Activated T-helper 2 cell treated with anti-CD3 and anti-CD28 coated beads, Interferon-gamma antibody, Interleukin-2, Interleukin-4, amounts not matched to agents 10 μg/mL and 5 μg/mL and 100 μg/mL, durations not matched to agents 14 hours and 24 hours and 36 hours (primary cell): Measurements from ENCODE around the gene KIF26A. TPM values are rescaled to one million over a fixed set of nuclear protein-coding genes. Genes with fewer than 3 reads are reported as not detected.

Source experiments
- DNase-seq: peaks from one replicate; pipeline ENCODE4 v3.0.0; 2021; ENCODE audit warnings: low spot score
- H3K27ac Mint-ChIP-seq: one replicate; pipeline ENCODE4 v1.8.0; 2021; ENCODE audit warnings: mixed read lengths
- H3K27me3 Mint-ChIP-seq: one replicate; pipeline ENCODE4 v1.8.0; 2021; ENCODE audit warnings: low read depth, mixed read lengths
- H3K36me3 Mint-ChIP-seq: one replicate; pipeline ENCODE4 v1.8.0; 2021; ENCODE audit warnings: low read depth, mixed read lengths
- H3K4me1 Mint-ChIP-seq: one replicate; pipeline ENCODE4 v1.8.0; 2021; ENCODE audit warnings: low read depth, mixed read lengths
- H3K4me3 Mint-ChIP-seq: one replicate; pipeline ENCODE4 v1.8.0; 2021; ENCODE audit warnings: low read depth, mild to moderate bottlenecking, moderate library complexity, mixed read lengths
- H3K9me3 Mint-ChIP-seq: one replicate; pipeline ENCODE4 v1.8.0; 2021; ENCODE audit warnings: mixed read lengths
- intact Hi-C: fragments of 100-400 bp; cut with micrococcal nuclease; formaldehyde crosslinking; loops from one replicate; pipeline ENCODE4 v1.15.1; 2023
- total RNA-seq: library from RNA; stranded (reverse); gene quantifications from 2 replicates; pipeline ENCODE4 v1.2.3, GENCODE V29; 2022

KIF26A gene
- total RNA-seq, 1 donor from 2014 or later = 0.34 TPM

GRCh38 chr14:104210817-104211195 lies 72.4 kb downstream of the KIF26A start:
- intact Hi-C loops = no loop called here
- DNase-seq = no peak
- no peaks in the 10 kb centered on the region for H3K27me3 Mint-ChIP-seq
- H3K36me3 Mint-ChIP-seq = no peaks in the 10 kb centered on the region
- H3K4me1 Mint-ChIP-seq = no peaks in the 10 kb centered on the region
- no peak overlapping the region for H3K4me3 Mint-ChIP-seq
- no peak overlapping the region for H3K27ac Mint-ChIP-seq
- H3K9me3 Mint-ChIP-seq = no peaks in the 10 kb centered on the region

- intact Hi-C loops = no loop called here
- no peak for DNase-seq
- H3K27me3 Mint-ChIP-seq = no peaks in the 10 kb centered on the region
- no peaks in the 10 kb centered on the region for H3K36me3 Mint-ChIP-seq
- no peak overlapping the region for H3K27ac Mint-ChIP-seq
- H3K4me1 Mint-ChIP-seq = no peaks in the 10 kb centered on the region
- no peaks in the 10 kb centered on the region for H3K9me3 Mint-ChIP-seq
- H3K4me3 Mint-ChIP-seq = no peak overlapping the region
Measured at GRCh38 chr14:104211215-104211614, 72.8 kb downstream of the KIF26A start.

DNA sequence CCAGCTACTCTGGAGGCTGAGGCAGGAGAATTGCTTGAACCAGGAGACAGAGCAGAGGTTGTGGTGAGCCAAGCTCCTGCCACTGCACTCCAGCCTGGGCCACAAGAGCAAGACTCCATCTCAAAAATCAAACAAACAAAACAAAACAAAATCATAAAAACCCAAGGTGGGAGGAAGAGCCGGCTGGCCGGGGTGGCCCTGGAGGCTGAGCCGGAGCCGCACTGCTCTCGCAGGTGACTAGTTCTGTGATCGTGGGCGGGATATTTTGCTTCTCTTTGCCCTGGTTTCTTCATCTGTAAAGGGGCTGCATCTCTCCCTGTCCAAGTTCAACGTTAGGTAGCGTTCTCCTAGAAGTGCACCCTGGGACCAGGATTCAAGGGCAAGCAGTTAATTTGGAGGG lies 73.4 kb downstream of the KIF26A start:
- Mint-ChIP-seq H3K9me3 (no peaks in the 10 kb centered on the region), H3K4me1 (no peaks in the 10 kb centered on the region), H3K4me3 (no peak overlapping the region), H3K27ac (no peak overlapping the region), H3K36me3 (no peaks in the 10 kb centered on the region), H3K27me3 (no peaks in the 10 kb centered on the region)
- no peak for DNase-seq
- intact Hi-C loops = no loop called here

DNA sequence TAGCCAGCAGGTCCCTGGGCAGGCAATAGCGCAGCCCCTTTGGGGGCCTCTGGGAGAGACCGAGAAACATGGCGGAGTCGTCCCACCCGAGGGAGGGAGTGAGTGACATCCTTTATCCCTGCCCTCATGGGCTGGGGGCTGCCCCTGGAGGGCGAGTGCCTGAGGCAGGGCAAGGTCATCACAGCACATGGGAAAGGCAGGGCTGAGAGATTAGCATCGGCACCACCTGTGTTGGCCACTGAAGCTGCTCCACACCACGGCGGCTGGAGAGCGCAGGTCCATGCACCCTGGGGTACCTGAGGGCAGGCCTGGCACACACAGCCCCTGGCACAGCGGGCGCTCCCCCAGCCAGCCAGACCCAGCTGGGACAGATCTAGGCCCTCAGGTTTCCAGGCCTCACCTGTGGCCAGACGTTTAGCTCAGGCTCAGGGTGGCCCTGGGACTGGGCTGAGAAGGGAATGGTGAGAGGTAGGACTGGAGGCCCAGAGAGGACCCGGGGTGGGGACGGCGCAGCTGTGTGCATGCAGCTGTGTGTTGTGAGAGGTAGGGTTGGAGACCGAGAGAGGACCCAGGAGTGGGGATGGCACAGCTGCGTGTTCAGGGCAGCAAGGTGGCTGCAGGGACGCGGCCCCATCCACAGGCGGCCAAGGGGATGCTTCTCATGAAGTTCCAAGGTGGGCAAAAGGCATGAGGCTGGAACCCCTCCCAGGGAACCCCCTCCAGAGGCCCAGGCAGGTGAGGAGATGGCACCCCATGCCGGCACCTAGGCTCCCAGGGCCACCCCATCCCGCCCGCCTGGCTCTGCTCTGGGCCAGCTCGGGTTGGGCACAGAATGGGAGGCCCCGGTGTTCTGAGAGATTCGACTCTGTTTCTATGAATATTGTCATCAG lies 74.1 kb downstream of the KIF26A start:
- H3K36me3 Mint-ChIP-seq = no peaks in the 10 kb centered on the region
- H3K27me3 Mint-ChIP-seq = no peaks in the 10 kb centered on the region
- H3K4me1 Mint-ChIP-seq = no peaks in the 10 kb centered on the region
- H3K27ac Mint-ChIP-seq = no peak overlapping the region
- DNase-seq = no peak
- H3K4me3 Mint-ChIP-seq = no peak overlapping the region
- intact Hi-C loops = no loop called here
- no peaks in the 10 kb centered on the region for H3K9me3 Mint-ChIP-seq

DNA sequence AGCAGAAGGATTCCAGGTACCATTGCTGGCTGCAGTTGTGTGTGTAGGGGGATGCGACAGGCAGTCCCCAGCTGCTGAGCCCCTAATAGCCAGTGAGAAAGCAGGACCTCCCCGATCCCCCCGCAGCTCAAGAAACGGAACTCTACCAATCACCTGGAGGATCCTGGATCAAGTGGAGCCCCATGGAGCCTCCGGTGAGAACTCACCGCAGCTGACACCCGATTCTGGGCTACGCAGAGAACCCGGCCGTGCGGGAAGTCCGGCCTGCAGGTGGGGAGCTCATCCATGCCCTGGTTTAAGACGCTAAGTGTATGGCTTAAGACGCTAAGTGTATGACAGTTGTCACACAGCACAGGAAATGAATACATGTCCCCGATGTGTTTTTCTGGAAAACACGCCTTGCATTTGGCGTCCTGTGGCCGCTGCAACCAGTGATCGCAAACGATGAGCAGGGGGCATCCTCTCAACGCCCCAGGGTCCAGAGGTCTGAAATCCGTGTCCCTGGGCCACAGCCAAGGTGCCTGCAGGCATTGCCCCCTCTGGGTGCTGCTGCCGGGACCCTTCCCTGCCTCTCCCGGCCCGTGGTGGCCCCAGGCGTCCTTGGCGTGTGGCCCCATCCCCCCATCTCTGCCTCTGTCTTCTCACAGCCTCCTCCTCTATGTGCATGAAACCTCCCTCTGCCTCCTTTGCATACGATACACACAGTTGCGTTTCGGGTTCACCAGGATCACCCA lies 75.1 kb downstream of the KIF26A start:
- Mint-ChIP-seq H3K9me3 (no peaks in the 10 kb centered on the region), H3K27ac (no peak overlapping the region), H3K4me3 (no peak overlapping the region), H3K36me3 (no peaks in the 10 kb centered on the region), H3K4me1 (no peaks in the 10 kb centered on the region), H3K27me3 (no peaks in the 10 kb centered on the region)
- no peak for DNase-seq
- intact Hi-C loops = no loop called here

- H3K27ac Mint-ChIP-seq = no peak overlapping the region
- H3K4me3 Mint-ChIP-seq = no peak overlapping the region
- no peaks in the 10 kb centered on the region for H3K36me3 Mint-ChIP-seq
- H3K9me3 Mint-ChIP-seq = no peaks in the 10 kb centered on the region
- intact Hi-C loops = no loop called here
- no peaks in the 10 kb centered on the region for H3K4me1 Mint-ChIP-seq
- H3K27me3 Mint-ChIP-seq = no peaks in the 10 kb centered on the region
- DNase-seq = no peak
Measured at GRCh38 chr14:104214431-104215218, 76.2 kb downstream of the KIF26A start.

- Mint-ChIP-seq H3K36me3 (no peaks in the 10 kb centered on the region), H3K27ac (no peak overlapping the region), H3K4me3 (no peak overlapping the region), H3K27me3 (no peaks in the 10 kb centered on the region), H3K4me1 (no peaks in the 10 kb centered on the region), H3K9me3 (no peaks in the 10 kb centered on the region)
- intact Hi-C loops = no loop called here
- DNase-seq = no peak
Measured at GRCh38 chr14:104215706-104216334, 77.4 kb downstream of the KIF26A start.

GRCh38 chr14:104216457-104216856 lies 78.1 kb downstream of the KIF26A start:
- Mint-ChIP-seq H3K27me3 (no peaks in the 10 kb centered on the region), H3K36me3 (no peaks in the 10 kb centered on the region)

DNA sequence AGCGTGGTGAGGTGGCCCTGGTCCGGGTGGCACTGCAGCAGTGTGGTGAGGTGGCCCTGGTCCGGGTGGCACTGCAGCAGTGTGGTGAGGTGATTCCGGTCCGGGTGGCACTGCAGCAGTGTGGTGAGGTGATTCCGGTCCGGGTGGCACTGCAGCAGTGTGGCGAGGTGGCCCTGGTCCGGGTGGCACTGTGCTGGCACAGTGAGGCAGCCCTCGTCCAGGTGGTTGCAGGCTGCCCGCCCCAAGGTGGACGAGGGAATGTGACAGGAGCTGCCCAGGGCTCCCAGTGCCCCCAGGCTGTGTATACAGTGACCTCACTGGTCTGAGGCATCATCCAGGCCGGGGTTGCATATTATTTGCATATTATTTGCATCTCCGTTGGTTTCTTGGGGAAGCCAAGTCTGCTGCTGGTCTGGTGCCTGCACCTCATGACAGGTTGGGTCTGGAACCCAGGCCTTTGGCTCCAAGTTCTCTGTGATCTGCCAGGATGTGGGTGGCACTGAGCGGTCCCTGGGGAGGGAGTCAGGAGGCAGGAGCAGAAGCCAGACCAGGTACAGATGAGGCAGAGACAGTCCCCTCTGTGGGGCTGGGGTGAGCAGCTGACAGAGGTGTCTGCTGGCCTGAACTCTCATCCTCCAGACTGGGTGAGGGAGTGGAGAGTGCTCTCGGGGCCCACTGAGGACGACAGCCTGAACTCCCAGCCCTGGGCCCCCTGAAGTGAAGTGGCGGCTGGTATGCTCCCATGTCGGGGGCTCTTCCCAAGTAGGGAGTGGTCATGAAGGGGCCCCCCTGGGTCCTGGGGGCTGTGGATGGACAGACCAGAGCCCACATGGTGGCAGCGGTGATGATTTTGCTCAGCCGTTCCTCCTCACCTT lies 79.3 kb downstream of the KIF26A start:
- DNase-seq = no peak
- Mint-ChIP-seq H3K27me3 (no peaks in the 10 kb centered on the region), H3K4me1 (no peaks in the 10 kb centered on the region), H3K4me3 (no peak overlapping the region), H3K9me3 (no peaks in the 10 kb centered on the region), H3K36me3 (no peaks in the 10 kb centered on the region), H3K27ac (no peak overlapping the region)
- intact Hi-C loops = no loop called here

More at GRCh38 chr14:104216457-104216856, 78.1 kb downstream of the KIF26A start:
- H3K4me1 Mint-ChIP-seq = no peaks in the 10 kb centered on the region
- H3K9me3 Mint-ChIP-seq = no peaks in the 10 kb centered on the region
- H3K27ac Mint-ChIP-seq = no peak overlapping the region
- intact Hi-C loops = no loop called here
- no peak for DNase-seq
- no peak overlapping the region for H3K4me3 Mint-ChIP-seq

DNA sequence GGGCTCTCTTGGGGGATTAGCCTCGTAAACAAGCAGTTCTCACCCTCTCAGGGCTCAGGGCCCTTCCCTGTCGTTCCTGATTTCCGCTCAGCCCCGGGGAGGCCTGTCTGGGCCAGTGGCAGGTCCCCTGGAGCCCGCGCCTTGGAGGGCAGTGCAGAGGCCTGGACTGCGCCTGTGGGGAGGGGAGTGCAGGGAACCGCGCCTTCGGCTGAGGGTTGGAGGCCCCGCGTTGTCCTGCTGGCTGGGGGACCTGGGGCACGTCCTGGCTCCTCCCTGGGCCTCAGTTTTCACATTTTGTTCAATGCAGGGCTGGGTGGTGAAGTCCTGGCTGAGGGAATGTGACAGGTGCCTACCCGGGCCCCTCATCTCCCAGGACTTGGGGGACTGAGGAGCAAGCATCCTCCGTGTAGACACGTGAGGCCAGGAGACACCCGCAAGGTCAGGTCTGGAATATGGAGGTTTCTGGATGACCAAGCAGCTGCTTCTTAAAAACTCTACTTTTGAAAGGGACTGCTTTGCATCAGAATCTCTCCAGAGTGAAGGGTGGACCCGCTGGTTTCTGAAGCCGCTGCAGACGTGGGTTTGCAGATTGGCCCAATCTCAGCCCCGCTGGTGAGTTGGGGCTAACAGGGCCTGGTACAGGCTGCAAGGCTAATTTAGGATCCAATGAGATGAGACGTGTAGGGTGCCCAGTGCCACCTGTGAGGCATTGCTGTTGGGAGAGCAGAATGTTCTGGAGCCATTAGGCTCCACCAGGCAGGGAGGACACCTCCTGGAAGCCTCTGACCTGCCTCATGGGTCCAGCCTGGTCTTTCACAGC lies 80.2 kb downstream of the KIF26A start:
- Mint-ChIP-seq H3K9me3 (no peaks in the 10 kb centered on the region), H3K4me1 (no peaks in the 10 kb centered on the region), H3K36me3 (no peaks in the 10 kb centered on the region), H3K4me3 (no peak overlapping the region), H3K27me3 (no peaks in the 10 kb centered on the region), H3K27ac (no peak overlapping the region)
- intact Hi-C loops = no loop called here
- DNase-seq = no peak

DNA sequence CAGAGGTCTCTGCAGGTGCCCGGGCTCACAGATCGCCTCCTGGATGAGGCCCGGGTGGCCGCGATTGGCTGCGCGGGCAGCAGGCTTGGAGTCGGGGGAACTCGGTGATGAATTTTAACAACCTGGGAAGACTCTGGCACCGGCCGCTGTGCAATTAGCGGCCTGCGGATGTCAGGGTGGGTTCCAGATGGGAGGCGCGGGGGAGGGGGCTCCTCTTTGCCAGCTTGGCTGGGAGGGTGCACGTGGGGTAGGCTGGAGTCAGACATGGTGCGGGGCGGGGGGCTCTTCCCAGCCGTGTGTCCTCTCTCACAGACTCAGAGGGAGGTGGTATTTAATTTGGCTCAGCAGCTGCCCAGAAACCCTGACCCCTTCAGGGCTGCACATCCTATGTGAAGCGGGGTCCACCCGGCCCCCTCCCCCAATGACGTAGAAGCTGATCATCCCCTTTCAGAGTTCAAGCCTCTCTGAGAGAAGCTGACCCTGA lies 81.4 kb downstream of the KIF26A start:
- DNase-seq = no peak
- Mint-ChIP-seq H3K9me3 (no peaks in the 10 kb centered on the region), H3K27me3 (no peaks in the 10 kb centered on the region), H3K27ac (no peak overlapping the region), H3K4me3 (no peak overlapping the region), H3K36me3 (no peaks in the 10 kb centered on the region), H3K4me1 (no peaks in the 10 kb centered on the region)
- intact Hi-C loops = no loop called here
